GM18909 (cell line): ENCODE data around the gene SLC2A4RG.
"Not testable (repeated sequence)": the region's sequence is repeated elsewhere in the genome, so short reads cannot be mapped to it uniquely, and the experiment has no call there.

ENCODE experiments used
- ATAC-seq: cut with Tn5 transposase; IDR thresholded peaks from one replicate; pipeline ENCODE4 v1.9.1; 2021; ENCODE audit warnings: mild to moderate bottlenecking; ENCODE audit not compliant: unreplicated experiment, poor library complexity

Gene SLC2A4RG

GRCh38 chr20:63773571-63774241 is 34.1 kb downstream of the SLC2A4RG start:
- ATAC-seq = no peak

- ATAC-seq = no peak
Observed at GRCh38 chr20:63774306-63774705, 34.7 kb downstream of the SLC2A4RG start.

- ATAC-seq = no peak
Observed at GRCh38 chr20:63775096-63775978, 35.8 kb downstream of the SLC2A4RG start.

- ATAC-seq = not testable (repeated sequence)
Observed at GRCh38 chr20:63776875-63777274, 37.3 kb downstream of the SLC2A4RG start.

GRCh38 chr20:63777614-63778013 is 38.0 kb downstream of the SLC2A4RG start:
- no peak for ATAC-seq

- no peak for ATAC-seq
Observed at GRCh38 chr20:63778034-63778752, 38.6 kb downstream of the SLC2A4RG start.

- no peak for ATAC-seq
Observed at GRCh38 chr20:63778857-63779256, 39.3 kb downstream of the SLC2A4RG start.

GRCh38 chr20:63781181-63781580 is 41.6 kb downstream of the SLC2A4RG start:
- ATAC-seq = no peak

- ATAC-seq = no peak
Observed at GRCh38 chr20:63782051-63782471, 42.5 kb downstream of the SLC2A4RG start.

- no peak for ATAC-seq
Observed at GRCh38 chr20:63782521-63782971, 43.0 kb downstream of the SLC2A4RG start.

GRCh38 chr20:63783970-63784369 is 44.4 kb downstream of the SLC2A4RG start:
- no peak for ATAC-seq

- no peak for ATAC-seq
Observed at GRCh38 chr20:63785691-63786131, 46.1 kb downstream of the SLC2A4RG start.

GRCh38 chr20:63787302-63787701 is 47.7 kb downstream of the SLC2A4RG start:
- no peak for ATAC-seq

GRCh38 chr20:63787749-63788148 is 48.2 kb downstream of the SLC2A4RG start:
- no peak for ATAC-seq

GRCh38 chr20:63789836-63790571 is 50.4 kb downstream of the SLC2A4RG start:
- ATAC-seq = no peak

- no peak for ATAC-seq
Observed at GRCh38 chr20:63790572-63791168, 51.1 kb downstream of the SLC2A4RG start.

- ATAC-seq = no peak
Observed at GRCh38 chr20:63791497-63792156, 52.1 kb downstream of the SLC2A4RG start.

GRCh38 chr20:63792866-63793265 is 53.3 kb downstream of the SLC2A4RG start:
- no peak for ATAC-seq
